HCT116 (cell line): Measurements from ENCODE around the gene F7. TPM values are rescaled to one million over a fixed set of nuclear protein-coding genes. Genes with fewer than 3 reads are reported as not detected.

Experiments used
- ATAC-seq: fragments of 200-7000 bp; cut with Tn5 transposase; 2 replicates; pipeline ENCODE4 v1.9.1; 2020; ENCODE audit warnings: mild to moderate bottlenecking, moderate library complexity
- BruUV-seq: library from RNA; stranded (reverse); fragments of 400-500 nt; replicated peaks from 2 replicates; lab custom pipeline; 2021; lab: Mats Ljungman, UMichigan
- CTCF ChIA-PET: fragments of 300-600 bp; sonication (Branson Sonifier 250); formaldehyde crosslinking; loops from one replicate; lab custom pipeline; 2021; ENCODE audit warnings: antibody characterized with exemption; lab: Charles Lee
- POLR2A ChIA-PET: fragments of 300-600, 350-600 bp; sonication (Branson Sonifier 250); formaldehyde crosslinking; loops from one replicate; lab custom pipeline; 2021; ENCODE audit warnings: antibody characterized with exemption; lab: Charles Lee
- RAD21 ChIA-PET, 2 experiments: fragments of 300-600 bp; sonication (Branson Sonifier 250); formaldehyde crosslinking; loops; one replicate each; lab custom pipeline; 2023; ENCODE audit warnings: low total read pairs in 2 of 2; ENCODE audit not compliant: uncharacterized antibody in 2 of 2, unreplicated experiment in 2 of 2, low non-redundant PET in 1 of 2; lab: Charles Lee
- DNase-seq: peaks from one replicate; pipeline ENCODE4 v3.0.0-alpha.2; 2010; ENCODE audit warnings: low read depth, low spot score
- H2AFZ ChIP-seq: fragments of 200-600 bp; shearing (Covaris generic), sonication (generic); 2 replicates; pipeline ENCODE4 v1.6.1; 2017; ENCODE audit warnings: low read depth, mixed run types, mixed read lengths, antibody characterized with exemption, low read length; ENCODE audit not compliant: poor library complexity, severe bottlenecking
- H3K27ac ChIP-seq: 2 replicates; pipeline ENCODE4 v1.5.1; 2012; ENCODE audit warnings: low read depth, low read length
- H3K27me3 ChIP-seq: fragments of 200-600 bp; sonication (generic); 2 replicates; pipeline ENCODE4 v1.6.1; 2016; ENCODE audit warnings: mixed run types, low read length, mixed read lengths; ENCODE audit not compliant: insufficient read depth
- H3K36me3 ChIP-seq, 2 experiments: fragments of 200-500 bp in 1 of 2; fragments of 200-600 bp in 1 of 2; sonication (Bioruptor generic) in 1 of 2; sonication (generic) in 1 of 2; 2 replicates each; pipeline versions ENCODE4 v1.5.1 to v1.6.1; 2014 to 2016; ENCODE audit warnings: low read length in 2 of 2, inconsistent platforms in 1 of 2, mixed read lengths in 1 of 2, mixed run types in 1 of 2; ENCODE audit not compliant: insufficient read depth in 2 of 2, control insufficient read depth in 1 of 2
- H3K4me1 ChIP-seq, 2 experiments: fragments of 200-600 bp in 1 of 2; sonication (generic) in 1 of 2; 2 replicates each; pipeline versions ENCODE4 v1.5.1 to v1.6.1; 2012 to 2017; ENCODE audit warnings: low read length in 2 of 2, inconsistent platforms in 1 of 2, mild to moderate bottlenecking in 1 of 2, mixed read lengths in 1 of 2, mixed run types in 1 of 2, moderate library complexity in 1 of 2; ENCODE audit not compliant: insufficient read depth in 2 of 2, control insufficient read depth in 1 of 2
- H3K4me2 ChIP-seq: fragments of 200-600 bp; sonication (generic); 2 replicates; pipeline ENCODE4 v1.6.1; 2017; ENCODE audit warnings: mixed run types, low read length, mixed read lengths
- H3K4me3 ChIP-seq, 2 experiments: fragments of 200-600 bp in 1 of 2; sonication (generic) in 1 of 2; replicated peaks in 1 of 2; 2 replicates each; pipeline ENCODE4 v1.5.1; 2011 to 2016; ENCODE audit warnings: low read length in 2 of 2, control low read depth in 1 of 2, low read depth in 1 of 2, mild to moderate bottlenecking in 1 of 2, mixed read lengths in 1 of 2, mixed run types in 1 of 2
- H3K79me2 ChIP-seq: fragments of 200-600 bp; sonication (generic); 2 replicates; pipeline ENCODE4 v1.6.1; 2017; ENCODE audit warnings: mild to moderate bottlenecking, mixed run types, low read length, moderate library complexity, mixed read lengths; ENCODE audit not compliant: insufficient read depth
- H3K9ac ChIP-seq: fragments of 200-600 bp; sonication (generic); 2 replicates; pipeline ENCODE4 v1.6.1; 2016; ENCODE audit warnings: low read length, mixed read lengths
- H3K9me2 ChIP-seq: fragments of 200-600 bp; sonication (generic), shearing (Covaris generic); 2 replicates; pipeline ENCODE4 v1.6.1; 2017; ENCODE audit warnings: mixed run types, mild to moderate bottlenecking, moderate library complexity; ENCODE audit not compliant: insufficient read depth
- H3K9me3 ChIP-seq, 2 experiments: fragments of 200-500 bp in 1 of 2; fragments of 200-600 bp in 1 of 2; sonication (Bioruptor generic) in 1 of 2; sonication (generic) in 1 of 2; 2 replicates each; pipeline ENCODE4 v1.6.1; 2014 to 2017; ENCODE audit warnings: low read length in 2 of 2, mixed read lengths in 2 of 2, inconsistent platforms in 1 of 2, low read depth in 1 of 2, mild to moderate bottlenecking in 1 of 2, mixed run types in 1 of 2, moderate library complexity in 1 of 2; ENCODE audit not compliant: control insufficient read depth in 1 of 2, insufficient read depth in 1 of 2
- H4K20me1 ChIP-seq: fragments of 200-600 bp; sonication (generic), shearing (Covaris generic); 2 replicates; pipeline ENCODE4 v1.6.1; 2017; ENCODE audit warnings: mixed run types, mild to moderate bottlenecking, moderate library complexity; ENCODE audit not compliant: insufficient read depth
- CEBPB ChIP-seq: IDR thresholded peaks from 2 replicates; pipeline ENCODE4 v1.6.1; 2012; ENCODE audit warnings: low read depth
- ELF1 ChIP-seq: IDR thresholded peaks from 2 replicates; pipeline ENCODE4 v1.6.1; 2012; ENCODE audit warnings: low read depth, borderline replicate concordance
- JUND ChIP-seq: IDR thresholded peaks from 2 replicates; pipeline ENCODE4 v1.6.1; 2012
- POLR2A ChIP-seq: IDR thresholded peaks from 2 replicates; pipeline ENCODE4 v1.7.0; 2011; ENCODE audit warnings: borderline replicate concordance; ENCODE audit not compliant: insufficient read depth, insufficient read length; ENCODE audit errors: extremely low read depth
- POLR2AphosphoS5 ChIP-seq: IDR thresholded peaks from 2 replicates; pipeline ENCODE4 v1.6.1; 2011; ENCODE audit warnings: mild to moderate bottlenecking, low read depth, low read length, moderate library complexity
- RAD21 ChIP-seq: IDR thresholded peaks from 2 replicates; pipeline ENCODE4 v1.6.1; 2012; ENCODE audit warnings: low read depth, mild to moderate bottlenecking
- REST ChIP-seq: IDR thresholded peaks from 2 replicates; pipeline ENCODE4 v1.6.1; 2012; ENCODE audit warnings: low read depth
- intact Hi-C: fragments of 100-400 bp; cut with micrococcal nuclease; formaldehyde crosslinking; loops from 2 replicates; pipeline ENCODE4 v1.10.0; 2022
- total RNA-seq: library from RNA; stranded (reverse); gene quantifications from one replicate; pipeline ENCODE4 v1.2.1, GENCODE V29; 2021; ENCODE audit not compliant: unreplicated experiment
- TF ChIP-seq, protein P1 (sequence below), 3 experiments: fragments of 200-600 bp in 1 of 3; sonication (generic) in 1 of 3; IDR thresholded peaks in 2 of 3; conservative IDR thresholded peaks in 1 of 3; 2 replicates each; pipeline ENCODE4 v1.5.1; 2012 to 2017; ENCODE audit warnings: low read depth in 2 of 3, low read length in 2 of 3, antibody characterized with exemption in 1 of 3, borderline replicate concordance in 1 of 3, control low read depth in 1 of 3, mild to moderate bottlenecking in 1 of 3, mixed read lengths in 1 of 3, mixed run types in 1 of 3, moderate library complexity in 1 of 3; ENCODE audit not compliant: insufficient read depth in 1 of 3
- TF ChIP-seq, protein P2 (sequence below): IDR thresholded peaks from 2 replicates; pipeline ENCODE4 v1.6.1; 2012
- TF ChIP-seq, protein P3 (sequence below): IDR thresholded peaks from 2 replicates; pipeline ENCODE4 v1.6.1; 2011; ENCODE audit warnings: mild to moderate bottlenecking, low read length, moderate library complexity; ENCODE audit not compliant: insufficient replicate concordance; ENCODE audit errors: extremely low read depth

The F7 gene
- total RNA-seq, 1 experiment from 2014 or later: not detected

- no TSS peak for BruUV-seq
- ATAC-seq (peak; percentile 37; the same call in 1 of the 2 replicates), DNase-seq (no peak)
- Histone ChIP-seq H2AFZ (no peak overlapping the region), H3K27me3 (no peaks in the 10 kb centered on the region), H3K9me3 (no peaks in the 10 kb centered on the region), H4K20me1 (no peaks in the 10 kb centered on the region), H3K27ac (no peak overlapping the region), H3K9me2 (no peaks in the 10 kb centered on the region), H3K4me3 (no peak overlapping the region), H3K4me1 (no peaks in the 10 kb centered on the region), H3K4me2 (no peak overlapping the region), H3K9ac (no peak overlapping the region), H3K36me3 (no peaks in the 10 kb centered on the region), H3K79me2 (no peaks in the 10 kb centered on the region)
- CTCF ChIA-PET: no interaction called here
- POLR2A ChIA-PET: no interaction called here
- RAD21 ChIA-PET: no interaction called here
- TF ChIP-seq POLR2A (peak; percentile 50), CEBPB (no peak)
- intact Hi-C loops: no loop called here
Observed at GRCh38 chr13:113090415-113090770, 15.2 kb upstream of the F7 start.

GRCh38 chr13:113090806-113091205 is 14.8 kb upstream of the F7 start:
- Histone ChIP-seq H3K9ac (no peak overlapping the region), H3K9me2 (no peaks in the 10 kb centered on the region), H3K4me1 (no peaks in the 10 kb centered on the region), H3K79me2 (no peaks in the 10 kb centered on the region), H3K4me3 (no peak overlapping the region), H3K27ac (no peak overlapping the region), H4K20me1 (no peaks in the 10 kb centered on the region), H3K36me3 (no peaks in the 10 kb centered on the region), H3K4me2 (no peak overlapping the region), H3K9me3 (no peaks in the 10 kb centered on the region), H2AFZ (no peak overlapping the region), H3K27me3 (no peaks in the 10 kb centered on the region)
- no TSS peak for BruUV-seq
- DNase-seq (no peak), ATAC-seq (no peak)
- TF ChIP-seq, protein P1, sequence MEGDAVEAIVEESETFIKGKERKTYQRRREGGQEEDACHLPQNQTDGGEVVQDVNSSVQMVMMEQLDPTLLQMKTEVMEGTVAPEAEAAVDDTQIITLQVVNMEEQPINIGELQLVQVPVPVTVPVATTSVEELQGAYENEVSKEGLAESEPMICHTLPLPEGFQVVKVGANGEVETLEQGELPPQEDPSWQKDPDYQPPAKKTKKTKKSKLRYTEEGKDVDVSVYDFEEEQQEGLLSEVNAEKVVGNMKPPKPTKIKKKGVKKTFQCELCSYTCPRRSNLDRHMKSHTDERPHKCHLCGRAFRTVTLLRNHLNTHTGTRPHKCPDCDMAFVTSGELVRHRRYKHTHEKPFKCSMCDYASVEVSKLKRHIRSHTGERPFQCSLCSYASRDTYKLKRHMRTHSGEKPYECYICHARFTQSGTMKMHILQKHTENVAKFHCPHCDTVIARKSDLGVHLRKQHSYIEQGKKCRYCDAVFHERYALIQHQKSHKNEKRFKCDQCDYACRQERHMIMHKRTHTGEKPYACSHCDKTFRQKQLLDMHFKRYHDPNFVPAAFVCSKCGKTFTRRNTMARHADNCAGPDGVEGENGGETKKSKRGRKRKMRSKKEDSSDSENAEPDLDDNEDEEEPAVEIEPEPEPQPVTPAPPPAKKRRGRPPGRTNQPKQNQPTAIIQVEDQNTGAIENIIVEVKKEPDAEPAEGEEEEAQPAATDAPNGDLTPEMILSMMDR (IDR thresholded peaks at IDR 0.05 in 2 of 3, conservative IDR thresholded peaks at IDR 0.05 in 1 of 3; ENCODE audit: borderline replicate concordance in 1 of 3, insufficient read depth in 1 of 3, low read depth in 2 of 3, low read length in 2 of 3): no peak
- no peak for TF ChIP-seq POLR2A
- no peak for TF ChIP-seq RAD21
- no peak for TF ChIP-seq ELF1
- TF ChIP-seq POLR2AphosphoS5: no peak
- no peak for TF ChIP-seq JUND
- TF ChIP-seq REST: no peak
- TF ChIP-seq, protein P2, sequence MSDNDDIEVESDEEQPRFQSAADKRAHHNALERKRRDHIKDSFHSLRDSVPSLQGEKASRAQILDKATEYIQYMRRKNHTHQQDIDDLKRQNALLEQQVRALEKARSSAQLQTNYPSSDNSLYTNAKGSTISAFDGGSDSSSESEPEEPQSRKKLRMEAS: no peak
- TF ChIP-seq, protein P3, sequence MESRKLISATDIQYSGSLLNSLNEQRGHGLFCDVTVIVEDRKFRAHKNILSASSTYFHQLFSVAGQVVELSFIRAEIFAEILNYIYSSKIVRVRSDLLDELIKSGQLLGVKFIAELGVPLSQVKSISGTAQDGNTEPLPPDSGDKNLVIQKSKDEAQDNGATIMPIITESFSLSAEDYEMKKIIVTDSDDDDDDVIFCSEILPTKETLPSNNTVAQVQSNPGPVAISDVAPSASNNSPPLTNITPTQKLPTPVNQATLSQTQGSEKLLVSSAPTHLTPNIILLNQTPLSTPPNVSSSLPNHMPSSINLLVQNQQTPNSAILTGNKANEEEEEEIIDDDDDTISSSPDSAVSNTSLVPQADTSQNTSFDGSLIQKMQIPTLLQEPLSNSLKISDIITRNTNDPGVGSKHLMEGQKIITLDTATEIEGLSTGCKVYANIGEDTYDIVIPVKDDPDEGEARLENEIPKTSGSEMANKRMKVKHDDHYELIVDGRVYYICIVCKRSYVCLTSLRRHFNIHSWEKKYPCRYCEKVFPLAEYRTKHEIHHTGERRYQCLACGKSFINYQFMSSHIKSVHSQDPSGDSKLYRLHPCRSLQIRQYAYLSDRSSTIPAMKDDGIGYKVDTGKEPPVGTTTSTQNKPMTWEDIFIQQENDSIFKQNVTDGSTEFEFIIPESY: no peak
- TF ChIP-seq CEBPB: no peak
- POLR2A ChIA-PET: no interaction called here
- RAD21 ChIA-PET: interaction anchor here in 1 of 2 experiments (0.6 kb wide), 1 partner anchor 154 kb away, joined by 4 read pairs; no protein-coding TSS in a partner anchor
- CTCF ChIA-PET: no interaction called here
- intact Hi-C loops: no loop called here
